A673 (cell line): ENCODE measurements around the gene BMF. TPM values are rescaled to one million over a fixed set of nuclear protein-coding genes. Genes with fewer than 3 reads are reported as not detected.

Experiments
- BruUV-seq: library from RNA; stranded (reverse); fragments of 400-500 nt; replicated peaks from 2 replicates; lab custom pipeline; 2021; lab: Mats Ljungman, UMichigan
- CTCF ChIA-PET: fragments of 300-600 bp; sonication (Branson Sonifier 250); formaldehyde crosslinking; loops from one replicate; lab custom pipeline; 2022; ENCODE audit warnings: antibody characterized with exemption; lab: Charles Lee
- POLR2A ChIA-PET: fragments of 300-600 bp; sonication (Branson Sonifier 250); formaldehyde crosslinking; loops from one replicate; lab custom pipeline; 2022; ENCODE audit warnings: antibody characterized with exemption; ENCODE audit not compliant: low non-redundant PET; lab: Charles Lee
- DNase-seq: peaks from one replicate; pipeline ENCODE4 v3.0.0-alpha.2; 2015; ENCODE audit warnings: low spot score
- H3K27ac ChIP-seq: fragments of 200-600 bp; sonication (generic); 2 replicates; pipeline ENCODE4 v1.5.1; 2016; ENCODE audit warnings: mixed run types, low read depth, mild to moderate bottlenecking, mixed read lengths, antibody characterized with exemption, low read length; ENCODE audit not compliant: poor library complexity, severe bottlenecking
- H3K27me3 ChIP-seq: fragments of 200-600 bp; sonication (generic); replicated peaks from 2 replicates; pipeline ENCODE4 v1.6.1; 2017; ENCODE audit warnings: mixed run types, low read depth, mild to moderate bottlenecking, mixed read lengths, antibody characterized with exemption, low read length; ENCODE audit not compliant: insufficient read depth, poor library complexity
- H3K36me3 ChIP-seq: fragments of 200-600 bp; sonication (generic); 2 replicates; pipeline ENCODE4 v1.6.1; 2016; ENCODE audit warnings: mixed run types, mild to moderate bottlenecking, mixed read lengths, antibody characterized with exemption, low read length; ENCODE audit not compliant: insufficient read depth, poor library complexity, severe bottlenecking
- H3K4me1 ChIP-seq: fragments of 200-600 bp; sonication (generic); 2 replicates; pipeline ENCODE4 v1.6.1; 2017; ENCODE audit warnings: mixed run types, mild to moderate bottlenecking, mixed read lengths, antibody characterized with exemption, low read length; ENCODE audit not compliant: insufficient read depth, poor library complexity, severe bottlenecking
- H3K4me3 ChIP-seq: fragments of 200-600 bp; sonication (generic); 2 replicates; pipeline ENCODE4 v1.5.1; 2016; ENCODE audit warnings: low read depth, mixed run types, mild to moderate bottlenecking, mixed read lengths, low read length; ENCODE audit not compliant: poor library complexity, severe bottlenecking
- H3K9me3 ChIP-seq: fragments of 200-600 bp; sonication (generic); 2 replicates; pipeline ENCODE4 v1.6.1; 2016; ENCODE audit warnings: mixed run types, low read depth, mild to moderate bottlenecking, mixed read lengths, antibody characterized with exemption, low read length; ENCODE audit not compliant: poor library complexity, severe bottlenecking
- EZH2 ChIP-seq: fragments of 200-600 bp; sonication (generic); IDR thresholded peaks from 2 replicates; pipeline ENCODE4 v1.6.1; 2017; ENCODE audit warnings: borderline replicate concordance, low read depth, mild to moderate bottlenecking, mixed read lengths, antibody characterized with exemption, low read length; ENCODE audit not compliant: poor library complexity, severe bottlenecking
- intact Hi-C: fragments of 100-400 bp; cut with micrococcal nuclease; formaldehyde crosslinking; loops from one replicate; pipeline ENCODE4 v1.10.0; 2022; ENCODE audit not compliant: unreplicated experiment
- total RNA-seq: library from RNA; stranded (reverse); gene quantifications from 2 replicates; pipeline ENCODE4 v1.2.3, GENCODE V29; 2021
- TF ChIP-seq, protein P1 (sequence below): fragments of 300-800, 200-600 bp; sonication (generic); conservative IDR thresholded peaks from 2 replicates; pipeline ENCODE4 v1.5.1; 2017; ENCODE audit warnings: low read depth, mild to moderate bottlenecking, antibody characterized with exemption, low read length, moderate library complexity, mixed read lengths

The BMF gene
- total RNA-seq, 1 experiment from 2014 or later, result 18.5 TPM

DNA sequence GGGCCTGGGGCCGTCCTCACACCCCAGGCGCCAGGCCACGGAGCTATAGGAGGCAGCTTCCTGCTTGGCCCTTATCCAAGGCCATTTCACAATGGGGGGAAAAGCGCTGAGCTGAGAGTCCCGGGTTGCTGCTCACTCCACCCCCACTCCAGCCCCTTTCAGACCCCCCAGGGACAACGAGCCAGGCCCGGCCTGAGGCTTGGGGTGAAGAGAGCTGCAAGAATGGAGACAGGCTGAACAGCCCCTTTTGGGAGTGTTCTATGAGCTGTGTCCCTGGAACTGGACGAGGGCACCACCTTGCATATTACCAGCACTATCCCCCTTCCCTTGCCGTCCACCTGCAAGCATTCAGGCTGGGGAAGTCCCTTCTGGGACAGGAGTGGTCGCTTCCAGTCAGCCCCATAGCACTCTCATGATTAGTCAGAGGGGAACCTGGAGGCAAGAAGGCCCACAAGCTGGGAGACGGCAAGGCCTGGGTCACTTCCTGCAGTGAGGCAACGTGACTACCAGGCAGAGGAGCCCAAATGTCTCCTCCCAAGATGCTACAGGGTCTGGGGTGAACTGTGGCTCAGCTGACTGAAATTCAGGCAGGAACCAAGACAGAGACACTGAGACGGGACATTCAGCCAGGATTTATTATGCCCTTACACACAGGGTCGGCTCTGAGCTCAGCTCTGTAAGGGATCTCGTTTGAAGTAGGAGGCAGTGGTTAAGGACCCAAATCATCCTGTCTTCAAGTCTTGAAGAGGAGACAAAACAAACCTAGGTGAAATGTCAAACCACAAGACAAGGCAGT, 61.1 kb downstream of the BMF start:
- Histone ChIP-seq H3K27me3 (no peaks in the 10 kb centered on the region), H3K9me3 (no peaks in the 10 kb centered on the region), H3K36me3 (no peaks in the 10 kb centered on the region), H3K4me3 (no peak overlapping the region), H3K4me1 (peaks cover 35% of the 10 kb centered on the region), H3K27ac (peak overlapping the region; percentile 69)
- no TSS peak for BruUV-seq
- DNase-seq, result peak; percentile 88
- ChIA-PET POLR2A (interaction anchor here (0.5 to 0.6 kb wide), 4 partner anchors 54 to 225 kb away, joined by 3 to 22 read pairs (median 4); partner anchors contain the start of gene BUB1B), CTCF (interaction anchor here (0.7 to 2.4 kb wide), 6 partner anchors 58 to 266 kb away, joined by 3 to 9 read pairs (median 4); partner anchors contain the start of gene BUB1B)
- TF ChIP-seq, protein P1, sequence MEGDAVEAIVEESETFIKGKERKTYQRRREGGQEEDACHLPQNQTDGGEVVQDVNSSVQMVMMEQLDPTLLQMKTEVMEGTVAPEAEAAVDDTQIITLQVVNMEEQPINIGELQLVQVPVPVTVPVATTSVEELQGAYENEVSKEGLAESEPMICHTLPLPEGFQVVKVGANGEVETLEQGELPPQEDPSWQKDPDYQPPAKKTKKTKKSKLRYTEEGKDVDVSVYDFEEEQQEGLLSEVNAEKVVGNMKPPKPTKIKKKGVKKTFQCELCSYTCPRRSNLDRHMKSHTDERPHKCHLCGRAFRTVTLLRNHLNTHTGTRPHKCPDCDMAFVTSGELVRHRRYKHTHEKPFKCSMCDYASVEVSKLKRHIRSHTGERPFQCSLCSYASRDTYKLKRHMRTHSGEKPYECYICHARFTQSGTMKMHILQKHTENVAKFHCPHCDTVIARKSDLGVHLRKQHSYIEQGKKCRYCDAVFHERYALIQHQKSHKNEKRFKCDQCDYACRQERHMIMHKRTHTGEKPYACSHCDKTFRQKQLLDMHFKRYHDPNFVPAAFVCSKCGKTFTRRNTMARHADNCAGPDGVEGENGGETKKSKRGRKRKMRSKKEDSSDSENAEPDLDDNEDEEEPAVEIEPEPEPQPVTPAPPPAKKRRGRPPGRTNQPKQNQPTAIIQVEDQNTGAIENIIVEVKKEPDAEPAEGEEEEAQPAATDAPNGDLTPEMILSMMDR, result no peak
- TF ChIP-seq EZH2, result no peak
- intact Hi-C loops, result loop anchor here (10.0 kb wide), 1 partner anchor 377 kb away; no protein-coding TSS in a partner anchor

DNA sequence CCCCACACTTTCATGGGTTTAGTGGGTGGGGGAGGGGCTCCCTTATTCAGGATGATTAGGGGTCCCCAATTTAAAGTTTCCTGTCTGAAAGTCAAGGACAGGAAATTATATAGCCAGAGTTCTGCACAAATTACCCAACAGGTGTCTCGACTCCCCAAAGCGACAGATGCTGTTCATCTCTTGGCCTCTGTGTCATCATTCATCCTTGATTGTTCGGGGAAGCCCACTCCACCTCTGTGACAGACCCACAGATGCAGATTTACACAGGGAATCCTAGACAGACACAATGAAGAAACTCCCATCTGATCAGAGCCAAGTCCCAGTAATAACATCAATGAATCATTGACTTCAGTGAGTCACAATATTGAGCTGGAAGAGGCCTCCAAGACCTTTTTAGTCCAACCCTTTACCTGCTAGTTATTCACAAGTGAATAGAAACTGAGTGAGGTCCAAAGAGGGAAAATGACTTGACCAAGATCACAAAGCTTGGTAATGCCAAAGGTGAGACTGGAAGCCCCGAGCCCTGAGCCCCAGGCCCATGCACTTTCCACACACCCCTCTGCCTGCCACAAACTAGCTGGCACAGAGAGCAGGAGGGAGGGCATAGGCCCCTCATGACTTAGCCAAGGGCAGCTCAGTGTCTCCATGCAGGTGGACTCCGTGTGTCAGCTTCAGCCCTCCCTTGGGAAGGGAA, 61.8 kb downstream of the BMF start:
- ChIA-PET POLR2A (interaction anchor here (0.6 kb wide), 2 partner anchors 55 to 226 kb away, joined by 5 to 22 read pairs; no protein-coding TSS in a partner anchor), CTCF (interaction anchor here (0.7 to 2.4 kb wide), 7 partner anchors 58 to 267 kb away, joined by 3 to 9 read pairs (median 5); partner anchors contain the start of gene BUB1B)
- no peak overlapping the region for H3K4me3 ChIP-seq
- intact Hi-C loops, result loop anchor here (10.0 kb wide), 1 partner anchor 378 kb away; no protein-coding TSS in a partner anchor
- TF ChIP-seq, protein P1, result no peak
- peak overlapping the region; percentile 69 for H3K27ac ChIP-seq
- H3K4me1 ChIP-seq, result peaks cover 35% of the 10 kb centered on the region
- H3K9me3 ChIP-seq, result no peaks in the 10 kb centered on the region
- no peaks in the 10 kb centered on the region for H3K27me3 ChIP-seq
- BruUV-seq, result no TSS peak
- peak; percentile 61 for DNase-seq
- H3K36me3 ChIP-seq, result no peaks in the 10 kb centered on the region

DNA sequence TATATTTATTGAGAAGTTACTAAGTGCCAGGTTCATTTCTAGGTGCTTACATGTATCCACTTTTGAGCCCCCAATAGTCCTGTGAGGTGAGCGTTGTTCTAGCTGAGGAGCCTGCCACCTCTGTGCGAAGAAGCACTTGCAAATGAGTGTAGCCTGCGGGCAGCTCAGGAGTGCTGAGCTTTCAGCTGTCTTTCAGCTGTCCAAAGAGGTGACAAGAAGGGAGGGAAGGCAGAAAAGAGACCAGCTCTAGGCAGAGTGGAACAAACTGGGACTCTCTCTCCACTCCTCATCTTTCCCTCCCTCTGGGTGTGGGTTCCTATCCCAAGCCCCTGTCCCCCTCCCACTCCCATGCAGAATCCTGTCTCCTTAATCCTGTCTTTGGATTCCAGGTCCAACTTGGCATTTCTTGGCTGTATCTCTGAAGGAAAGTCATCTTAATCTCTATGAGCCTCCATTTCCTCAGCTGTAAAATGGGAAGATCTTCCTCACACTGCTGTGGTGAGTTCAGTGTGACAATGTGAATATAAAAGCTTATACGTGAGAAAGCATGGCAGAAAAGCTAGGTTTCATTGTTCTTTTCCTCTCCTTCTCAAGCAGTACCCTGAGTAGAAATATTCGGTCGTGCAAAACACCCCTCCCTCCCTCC, 63.0 kb downstream of the BMF start:
- intact Hi-C loops, result loop anchor here (1.0 to 10.0 kb wide), 5 partner anchors 57 to 379 kb away; no protein-coding TSS in a partner anchor

More for the DNA sequence above, 63.0 kb downstream of the BMF start:
- TF ChIP-seq EZH2, result no peak
- no peak for DNase-seq
- no peaks in the 10 kb centered on the region for H3K27me3 ChIP-seq
- ChIA-PET POLR2A (interaction anchor here (0.5 to 0.7 kb wide), 2 partner anchors 31 to 130 kb away, joined by 3 to 10 read pairs; no protein-coding TSS in a partner anchor), CTCF (interaction anchor here (0.5 to 1.6 kb wide), 12 partner anchors 32 to 376 kb away, joined by 3 to 12 read pairs (median 4); no protein-coding TSS in a partner anchor)
- peaks cover 35% of the 10 kb centered on the region for H3K4me1 ChIP-seq
- H3K27ac ChIP-seq, result peak overlapping the region; percentile 69
- TSS peak; percentile 45 for BruUV-seq
- no peak overlapping the region for H3K4me3 ChIP-seq
- H3K36me3 ChIP-seq, result no peaks in the 10 kb centered on the region
- no peaks in the 10 kb centered on the region for H3K9me3 ChIP-seq
